NB4 (cell line): ENCODE measurements around the gene PDE4A.

ENCODE experiments used
- MYC ChIP-seq: IDR thresholded peaks from 2 replicates; pipeline ENCODE4 v1.6.1; 2011; ENCODE audit warnings: low read depth, low read length
- POLR2A ChIP-seq: IDR thresholded peaks from 2 replicates; pipeline ENCODE4 v1.6.1; 2011; ENCODE audit warnings: mild to moderate bottlenecking; ENCODE audit not compliant: insufficient read length; ENCODE audit errors: extremely low read depth
- TF ChIP-seq, protein P1 (sequence below): IDR thresholded peaks from one replicate; pipeline ENCODE4 v1.5.1; 2012; ENCODE audit warnings: low read depth, low read length

GRCh38 chr19:10514211-10515145, 94.1 kb downstream of the PDE4A start:
- TF ChIP-seq POLR2A, result no peak
- TF ChIP-seq, protein P1, sequence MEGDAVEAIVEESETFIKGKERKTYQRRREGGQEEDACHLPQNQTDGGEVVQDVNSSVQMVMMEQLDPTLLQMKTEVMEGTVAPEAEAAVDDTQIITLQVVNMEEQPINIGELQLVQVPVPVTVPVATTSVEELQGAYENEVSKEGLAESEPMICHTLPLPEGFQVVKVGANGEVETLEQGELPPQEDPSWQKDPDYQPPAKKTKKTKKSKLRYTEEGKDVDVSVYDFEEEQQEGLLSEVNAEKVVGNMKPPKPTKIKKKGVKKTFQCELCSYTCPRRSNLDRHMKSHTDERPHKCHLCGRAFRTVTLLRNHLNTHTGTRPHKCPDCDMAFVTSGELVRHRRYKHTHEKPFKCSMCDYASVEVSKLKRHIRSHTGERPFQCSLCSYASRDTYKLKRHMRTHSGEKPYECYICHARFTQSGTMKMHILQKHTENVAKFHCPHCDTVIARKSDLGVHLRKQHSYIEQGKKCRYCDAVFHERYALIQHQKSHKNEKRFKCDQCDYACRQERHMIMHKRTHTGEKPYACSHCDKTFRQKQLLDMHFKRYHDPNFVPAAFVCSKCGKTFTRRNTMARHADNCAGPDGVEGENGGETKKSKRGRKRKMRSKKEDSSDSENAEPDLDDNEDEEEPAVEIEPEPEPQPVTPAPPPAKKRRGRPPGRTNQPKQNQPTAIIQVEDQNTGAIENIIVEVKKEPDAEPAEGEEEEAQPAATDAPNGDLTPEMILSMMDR, result no peak
- TF ChIP-seq MYC, result no peak
